NCI-H2107 (cell line): ENCODE data around the gene ZNF341.
"Not testable (repeated sequence)": the region's sequence is repeated elsewhere in the genome, so short reads cannot be mapped to it uniquely, and the experiment has no call there.

Experiments
- DNase-seq: peaks from one replicate; lab custom pipeline; 2025; lab: John Stamatoyannopoulos, UW

Gene ZNF341

DNA sequence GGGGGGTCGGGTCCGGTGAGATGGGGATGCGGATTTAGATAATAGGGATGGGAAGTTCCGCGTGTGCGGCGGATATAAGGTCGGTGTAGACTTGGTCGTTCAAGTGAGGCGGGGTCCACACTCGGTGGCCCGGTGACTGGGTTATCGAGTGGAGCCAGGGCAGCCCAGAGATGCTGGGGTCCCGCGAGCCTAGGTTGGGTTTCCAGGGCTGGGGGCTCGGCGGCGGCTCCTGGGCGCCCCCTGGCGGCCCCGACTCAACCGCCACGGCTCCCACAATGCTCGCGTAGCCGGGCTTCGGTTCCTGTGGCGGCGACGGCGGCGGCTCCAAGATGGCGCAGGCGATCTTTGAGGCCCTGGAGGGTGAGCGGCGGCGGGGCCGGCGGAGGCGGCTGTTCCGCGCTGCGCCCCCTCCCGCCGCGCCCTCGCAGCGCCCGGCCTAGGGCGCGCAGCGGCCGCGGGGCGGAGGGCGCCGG, at the start of gene ZNF341:
Gene ZNF341, plus strand, starts transcription at position 304 of the 473 bp plus-strand sequence. Its CDS starts 26 bp downstream, at position 330.
- peak; percentile 56 for DNase-seq

DNA sequence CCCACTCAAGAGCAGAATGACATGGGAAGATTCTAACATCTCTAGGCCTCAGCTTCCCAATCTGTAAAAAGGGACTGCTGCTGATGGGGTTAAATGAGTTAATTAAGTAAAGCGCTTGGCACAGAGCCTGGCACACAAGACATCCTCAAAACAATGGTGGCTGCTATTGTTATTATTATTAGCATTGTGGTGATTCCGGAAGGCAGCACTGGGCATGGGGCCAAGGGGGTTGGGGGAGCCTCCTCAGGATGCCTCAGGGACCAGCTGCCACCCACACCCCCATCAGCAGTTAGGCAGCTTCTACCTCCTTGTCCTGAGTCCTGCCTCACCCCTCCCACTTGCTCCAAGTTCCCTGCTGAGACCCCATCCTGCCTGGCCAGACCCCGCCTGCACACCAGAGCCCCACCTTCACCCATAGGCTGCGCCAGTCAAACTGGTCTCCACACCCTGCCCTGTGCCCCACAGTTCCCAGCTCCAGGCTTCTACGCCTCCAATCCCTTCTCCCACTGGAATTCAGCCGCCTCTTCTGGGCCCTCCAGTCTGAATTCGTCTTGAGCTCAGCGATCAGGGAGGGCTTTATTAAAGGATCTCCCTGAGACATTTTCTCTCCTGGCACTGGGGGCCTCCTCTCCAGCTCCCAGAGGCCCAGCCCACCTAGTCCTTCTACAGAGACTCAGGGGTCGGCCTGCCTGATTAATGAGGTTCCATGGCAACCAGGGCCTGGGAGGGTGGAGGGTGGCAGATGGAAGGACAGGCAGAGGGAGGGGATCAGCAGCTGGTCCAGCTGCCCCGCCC, 47.1 kb upstream of the ZNF341 start:
- no peak for DNase-seq

DNA sequence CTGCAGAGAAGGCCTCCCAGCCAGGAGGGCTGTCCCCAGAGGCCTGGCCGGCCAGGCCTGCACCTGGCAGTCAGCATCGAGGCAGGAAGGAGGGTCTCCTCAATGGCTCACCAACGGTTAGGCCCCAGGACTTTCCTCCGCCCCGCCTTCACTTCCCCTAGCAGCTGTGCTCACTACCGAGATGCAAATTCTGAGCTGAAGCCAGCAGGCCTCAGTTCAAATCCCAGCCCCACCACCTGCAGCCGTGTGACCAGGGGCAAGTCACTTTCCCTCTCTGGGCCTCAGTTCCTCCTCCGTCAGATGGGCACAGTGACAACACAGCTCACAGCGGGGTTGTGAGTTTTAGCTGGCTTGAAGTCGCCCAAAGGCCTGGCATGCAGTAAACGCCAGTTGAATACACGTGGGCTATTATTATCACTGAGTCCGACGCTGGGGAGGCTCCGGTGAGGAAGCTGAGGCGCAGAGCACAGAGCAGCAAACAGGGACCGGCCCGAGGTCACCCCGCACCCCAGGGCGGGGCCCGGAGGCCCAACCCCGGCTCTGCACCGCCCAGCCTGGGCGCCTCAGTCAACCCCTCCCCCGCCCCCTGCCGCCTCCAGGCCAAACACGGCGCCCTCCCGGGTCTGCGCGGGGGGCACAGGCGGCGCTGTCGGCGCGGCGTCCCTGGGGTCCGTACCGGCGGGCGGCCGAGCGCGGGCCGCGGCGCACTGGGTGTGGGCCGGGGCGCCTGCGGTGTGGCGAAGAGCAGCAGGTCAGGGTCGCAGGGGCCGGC, 46.3 kb upstream of the ZNF341 start:
- no peak for DNase-seq

DNA sequence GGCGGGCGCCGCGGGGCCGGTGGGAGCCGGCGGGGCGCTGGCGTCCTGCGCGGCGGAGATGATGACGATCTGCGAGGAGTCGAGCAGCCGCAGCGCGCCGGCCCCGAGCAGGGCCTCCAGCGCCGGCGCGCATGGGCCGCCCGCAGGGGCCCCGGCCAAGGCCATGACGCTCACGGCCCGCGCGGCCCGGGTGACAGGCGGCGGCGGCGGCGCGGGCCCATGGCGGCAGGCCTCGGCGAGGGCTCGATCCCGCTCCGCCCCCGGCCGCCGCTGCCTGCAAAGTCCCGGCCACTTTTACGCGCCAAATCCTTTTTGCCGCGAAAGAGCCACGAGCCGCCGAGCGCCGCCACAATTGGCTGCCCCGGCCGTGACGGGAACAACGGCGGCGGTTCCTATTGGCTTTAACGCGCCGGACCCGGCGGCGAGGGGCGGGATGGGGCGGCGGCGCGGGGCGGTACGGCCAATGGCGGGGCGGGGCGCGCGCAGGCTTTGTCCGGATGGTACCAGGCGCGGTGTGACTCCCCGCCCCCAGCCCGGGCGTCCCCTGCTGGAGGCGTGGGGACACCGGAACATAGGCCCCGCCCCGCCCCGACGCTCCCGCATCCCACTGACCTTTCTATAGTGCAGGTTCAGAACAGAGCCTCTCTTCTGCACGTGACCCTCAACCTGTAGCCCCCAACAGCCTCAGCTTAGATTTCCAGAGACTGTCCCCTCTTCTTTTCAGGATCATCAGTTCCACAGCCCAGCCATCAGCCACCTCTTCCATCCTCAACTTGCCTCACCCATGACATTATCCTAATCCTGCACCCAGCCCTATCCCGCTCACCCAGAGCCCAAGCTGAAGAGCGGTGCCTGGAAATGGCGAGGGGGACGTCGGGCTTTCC, 45.5 kb upstream of the ZNF341 start, which contains the start of gene E2F1:
Gene E2F1, minus strand, starts transcription at position 286 of the 884 bp plus-strand sequence. Its CDS starts 121 bp downstream, at position 165.
- DNase-seq: peak; percentile 85

DNA sequence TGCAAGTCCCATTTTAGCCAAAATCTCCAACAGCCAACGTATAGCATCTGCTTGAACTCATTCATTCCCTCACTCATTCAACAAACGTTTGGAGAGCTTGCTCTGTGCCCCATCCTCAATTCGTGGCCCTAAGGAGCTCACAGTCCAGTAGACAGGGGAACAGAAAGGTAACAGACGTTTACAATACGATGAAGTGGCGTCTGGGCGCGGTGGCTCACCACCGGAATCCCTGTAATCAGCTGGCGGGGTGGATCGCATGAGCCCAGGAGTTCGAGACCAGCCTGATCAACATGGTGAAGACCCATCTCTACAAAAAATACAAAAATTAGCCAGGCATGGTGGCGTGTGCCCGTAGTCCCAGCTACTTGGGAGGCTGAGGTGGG, 44.8 kb upstream of the ZNF341 start:
- DNase-seq: no peak

DNA sequence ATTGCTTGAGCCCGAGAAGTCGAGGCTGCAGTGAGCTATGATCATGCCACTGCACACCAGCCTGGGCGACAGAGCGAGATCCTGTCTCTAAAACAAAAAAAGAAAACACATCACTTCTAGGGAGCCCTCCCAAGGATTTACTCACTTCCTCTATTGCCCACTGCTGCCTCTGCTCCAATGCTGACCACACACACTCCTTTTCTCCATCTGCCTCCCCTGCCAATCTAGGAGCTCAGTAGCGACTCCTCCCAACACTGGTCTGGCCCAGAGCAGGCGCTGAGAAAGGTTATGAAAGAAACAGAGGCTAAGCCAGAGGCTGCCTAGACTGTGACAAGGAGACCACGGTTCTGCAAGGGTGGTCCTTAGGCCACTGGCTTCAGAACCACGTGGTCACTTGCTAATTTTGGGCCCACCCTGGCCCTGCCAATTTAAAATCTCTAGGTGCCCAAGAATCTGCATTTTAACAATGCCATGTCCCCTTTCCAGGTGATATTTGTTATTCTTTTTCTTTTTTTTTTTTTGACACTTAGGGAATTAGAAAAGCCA, 44.4 kb upstream of the ZNF341 start:
- DNase-seq: no peak

DNA sequence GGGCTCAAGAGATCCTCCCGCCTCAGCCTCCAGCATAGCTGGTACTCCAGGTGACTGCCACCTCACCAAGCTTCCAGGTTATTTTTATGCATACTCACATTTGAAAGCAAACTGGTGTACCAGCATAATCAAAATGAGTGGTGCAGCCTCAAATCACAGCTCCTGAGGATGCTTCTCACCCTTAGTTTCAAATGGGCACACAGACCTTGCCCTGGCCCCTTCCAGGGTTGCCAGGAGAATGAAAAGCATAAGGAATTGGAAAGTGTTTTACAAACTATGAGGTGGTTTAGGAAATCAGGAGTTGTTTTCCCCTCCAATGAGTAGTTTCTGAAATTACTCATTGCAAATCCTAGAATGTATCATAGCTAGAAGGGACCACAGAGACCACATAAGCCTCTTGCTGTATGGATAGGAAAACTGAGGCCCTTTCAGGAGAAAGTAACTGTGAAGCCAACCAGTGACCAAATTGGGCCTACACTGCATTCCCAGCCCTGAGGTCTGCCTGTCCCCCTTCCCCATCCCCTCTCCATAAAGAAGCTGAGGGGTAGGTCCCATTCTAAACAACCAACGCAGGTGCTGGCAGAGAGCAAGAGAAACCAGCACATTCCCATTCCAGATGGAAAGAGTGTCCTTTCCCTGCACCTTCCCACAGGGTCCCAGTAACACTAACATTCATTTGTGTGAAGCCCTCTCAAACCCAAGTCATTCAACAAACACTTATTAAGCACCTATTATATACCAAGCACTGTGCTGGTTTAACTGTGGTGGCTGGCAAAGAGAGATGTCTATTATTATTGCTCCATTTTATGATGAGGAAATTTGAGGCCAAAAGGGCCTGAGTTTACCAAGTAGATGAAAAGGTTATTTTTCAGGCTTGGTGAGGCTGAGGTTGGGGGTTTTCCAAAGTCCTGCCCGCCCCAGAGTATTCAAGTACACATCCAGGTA, 43.5 kb upstream of the ZNF341 start:
- no peak for DNase-seq

DNA sequence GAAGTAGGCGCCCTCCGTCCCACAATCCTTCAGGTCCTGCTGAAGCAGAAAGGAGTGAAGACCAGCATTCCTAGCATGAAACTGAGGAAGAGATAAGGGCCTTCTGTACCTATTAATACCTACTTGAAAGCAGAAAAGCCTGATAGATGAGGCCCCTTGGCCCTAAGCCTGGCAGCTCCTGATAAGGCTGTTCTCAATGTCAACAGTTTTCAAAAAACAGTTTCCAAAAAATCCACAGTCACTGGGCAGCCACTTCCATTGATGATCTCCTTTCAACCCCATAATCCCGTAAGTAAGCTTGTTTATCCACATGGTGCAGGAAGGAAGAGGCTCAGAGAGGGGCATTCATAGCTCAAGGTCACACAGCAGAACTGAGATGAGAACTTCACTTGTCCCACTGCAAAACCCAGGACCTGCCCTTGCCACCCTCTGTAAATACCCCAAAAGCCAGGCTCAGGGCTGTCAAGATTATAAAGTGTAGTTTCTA, 42.8 kb upstream of the ZNF341 start:
- no peak for DNase-seq

DNA sequence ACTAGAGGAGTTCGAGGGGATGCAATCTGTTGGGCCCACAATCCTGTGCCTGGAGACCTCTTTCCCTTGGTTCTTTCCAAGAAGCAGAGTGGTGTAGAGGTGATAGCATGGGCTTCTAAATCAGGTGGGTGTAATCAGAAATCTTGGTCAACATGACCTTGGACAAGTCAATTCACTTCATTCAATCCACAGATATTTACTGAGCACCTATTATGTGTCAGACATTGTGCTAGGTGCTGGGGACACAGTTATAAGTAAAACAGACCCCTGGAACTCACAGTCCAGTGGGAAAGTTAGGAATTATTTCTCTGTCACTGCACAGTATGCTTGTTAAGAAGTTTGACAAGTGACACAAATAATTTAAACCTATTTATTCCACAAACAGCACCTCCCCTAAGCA, 42.3 kb upstream of the ZNF341 start:
- no peak for DNase-seq

DNA sequence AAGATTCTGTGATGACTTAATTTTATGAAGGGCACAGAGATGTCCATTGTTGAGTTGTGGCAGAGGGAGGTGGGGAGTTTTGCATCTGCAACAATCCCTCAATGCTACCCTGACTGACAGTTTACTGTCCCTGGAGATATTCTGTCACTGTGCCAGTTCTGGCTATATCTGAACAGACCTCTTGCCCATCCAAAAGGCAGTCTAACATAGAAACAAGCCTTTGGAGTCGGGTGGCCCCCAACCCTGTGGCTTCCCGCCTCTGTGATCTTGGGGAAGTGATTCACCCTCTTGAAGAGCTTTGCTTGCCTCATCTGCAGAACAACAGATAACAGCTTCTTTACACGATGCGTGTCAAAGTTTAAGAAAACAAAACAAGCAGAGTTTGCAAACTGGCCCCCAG, 41.8 kb upstream of the ZNF341 start:
- no peak for DNase-seq

DNA sequence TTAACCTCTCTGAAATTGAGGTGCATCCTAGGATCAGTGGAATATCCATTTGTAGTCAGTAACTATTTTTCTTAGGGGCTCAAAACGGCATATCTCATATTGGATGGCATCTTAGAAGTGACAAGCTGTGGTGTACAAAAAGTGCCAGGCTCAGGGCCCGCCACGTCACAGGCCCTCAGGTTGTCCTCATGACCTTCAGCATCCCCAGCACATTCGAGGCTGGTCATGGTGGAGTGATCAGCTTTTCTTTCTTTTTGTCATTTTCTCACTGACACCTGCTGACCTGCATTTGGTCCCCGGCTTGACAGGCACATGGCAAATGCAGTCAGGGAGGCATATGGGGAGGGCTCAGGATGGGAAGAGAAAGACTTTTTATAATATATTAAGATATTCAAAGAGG, 38.5 kb upstream of the ZNF341 start:
- no peak for DNase-seq

DNA sequence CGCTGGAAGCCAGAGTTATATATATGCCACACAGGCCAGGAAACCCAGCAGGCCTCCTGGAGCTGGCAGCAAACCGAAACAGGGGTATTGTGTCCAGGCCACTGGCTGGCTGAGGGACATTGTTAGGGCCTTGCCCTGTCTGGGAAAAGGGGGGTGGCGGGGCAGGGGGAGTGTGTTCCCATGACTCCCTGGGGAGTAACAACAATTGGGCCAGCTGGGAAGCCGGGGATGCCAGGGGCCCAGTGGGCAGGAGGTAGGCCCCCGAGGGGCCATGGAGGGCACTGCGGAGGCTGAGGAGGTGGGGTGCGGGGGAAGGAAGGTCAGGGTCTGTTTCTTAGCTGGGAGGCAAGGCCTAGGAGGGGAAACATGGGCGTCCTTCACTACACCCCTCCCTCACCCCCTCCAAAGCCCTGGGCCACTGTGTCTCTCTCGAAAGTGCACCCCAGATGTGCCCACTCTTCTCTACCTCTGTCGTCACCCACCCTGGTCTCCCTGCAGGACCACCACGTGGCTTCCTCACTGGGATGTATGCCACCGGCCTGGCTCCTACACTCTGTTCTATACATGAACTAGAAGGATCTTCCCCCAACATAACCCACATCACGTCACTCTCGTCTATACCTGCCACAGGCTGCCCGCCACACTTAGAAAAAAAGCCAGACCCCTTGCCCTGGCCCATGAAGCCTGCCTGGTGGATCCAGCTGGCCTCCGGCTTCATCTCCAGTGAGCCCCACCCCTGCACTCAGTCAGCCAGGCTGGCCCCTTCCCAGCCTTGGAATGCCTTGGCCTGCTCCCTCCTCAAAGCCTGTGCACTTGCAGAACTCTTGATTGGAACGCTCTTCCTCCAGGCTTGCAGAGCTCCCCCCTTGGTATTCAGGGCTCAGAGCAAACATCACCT, 37.8 kb upstream of the ZNF341 start:
- DNase-seq: no peak

DNA sequence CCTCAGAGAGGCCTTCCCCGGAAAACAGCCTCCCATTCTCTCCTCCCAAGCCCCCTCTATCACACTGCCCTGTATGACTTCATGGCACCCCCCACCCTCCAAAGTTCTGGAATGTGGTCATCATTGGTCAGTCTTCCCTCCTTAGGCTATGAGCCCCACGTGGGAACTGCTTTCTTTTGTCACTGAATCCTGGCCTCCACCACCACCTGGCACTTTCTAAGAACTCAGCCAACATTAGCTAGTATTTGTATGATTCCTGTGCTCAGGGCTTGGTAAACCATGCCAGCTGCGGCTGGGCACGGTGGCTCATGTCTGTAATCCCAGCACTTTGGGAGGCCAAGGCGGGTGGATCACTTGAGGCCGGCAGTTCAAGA, 37.2 kb upstream of the ZNF341 start:
- DNase-seq: no peak

DNA sequence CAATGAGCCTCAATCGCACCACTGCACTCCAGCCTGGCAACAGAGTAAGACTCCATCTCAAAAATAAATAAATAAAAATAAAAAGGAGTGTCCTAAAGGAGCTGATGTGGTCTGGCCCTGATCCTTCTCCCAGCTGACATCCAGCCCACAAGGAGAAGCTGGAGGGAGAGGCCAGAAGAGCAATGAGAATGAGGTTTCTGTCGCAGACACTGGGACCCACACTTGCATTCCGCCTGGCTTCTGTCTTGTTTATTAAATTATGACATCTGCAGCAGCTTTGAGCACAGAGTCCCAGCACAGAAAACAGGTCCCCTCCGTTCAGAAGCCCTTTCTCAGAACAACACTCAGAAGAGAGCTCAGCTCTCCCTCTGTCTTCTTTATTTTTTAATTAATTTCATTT, 35.3 kb upstream of the ZNF341 start:
- no peak for DNase-seq

DNA sequence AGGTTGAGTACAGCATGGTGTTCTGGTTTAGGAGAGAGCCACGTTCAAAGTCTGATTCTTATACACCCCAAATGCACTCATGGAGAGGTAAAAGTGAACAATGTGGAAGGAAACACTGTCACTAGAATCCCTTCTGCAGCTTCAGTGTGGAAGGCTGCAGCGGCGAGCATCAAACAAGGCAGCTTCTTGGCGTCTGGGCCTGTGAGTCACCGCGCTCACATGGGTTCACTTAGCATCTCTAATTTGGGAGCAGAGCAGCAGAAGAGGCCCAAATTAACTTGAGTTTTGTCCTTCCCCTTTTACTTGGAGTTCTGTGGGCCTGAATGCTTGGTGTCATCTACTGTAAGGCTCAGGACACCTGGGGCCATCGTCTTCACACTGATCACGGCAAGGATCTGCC, 34.7 kb upstream of the ZNF341 start:
- DNase-seq: no peak

DNA sequence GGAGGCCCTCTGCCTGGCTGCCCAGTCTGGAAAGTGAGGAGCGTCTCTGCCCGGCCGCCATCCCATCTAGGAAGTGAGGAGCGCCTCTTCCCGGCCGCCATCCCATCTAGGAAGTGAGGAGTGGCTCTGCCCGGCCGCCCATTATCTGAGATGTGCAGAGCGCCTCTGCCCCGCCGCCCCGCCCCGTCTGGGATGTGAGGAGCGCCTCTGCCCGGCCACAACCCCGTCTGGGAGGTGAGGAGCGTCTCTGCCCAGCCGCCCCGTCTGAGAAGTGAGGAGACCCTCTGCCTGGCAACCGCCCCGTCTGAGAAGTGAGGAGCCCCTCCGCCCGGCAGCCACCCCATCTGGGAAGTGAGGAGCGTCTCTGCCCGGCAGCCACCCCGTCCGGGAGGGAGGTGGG, 32.8 kb upstream of the ZNF341 start:
- DNase-seq: not testable (repeated sequence)

DNA sequence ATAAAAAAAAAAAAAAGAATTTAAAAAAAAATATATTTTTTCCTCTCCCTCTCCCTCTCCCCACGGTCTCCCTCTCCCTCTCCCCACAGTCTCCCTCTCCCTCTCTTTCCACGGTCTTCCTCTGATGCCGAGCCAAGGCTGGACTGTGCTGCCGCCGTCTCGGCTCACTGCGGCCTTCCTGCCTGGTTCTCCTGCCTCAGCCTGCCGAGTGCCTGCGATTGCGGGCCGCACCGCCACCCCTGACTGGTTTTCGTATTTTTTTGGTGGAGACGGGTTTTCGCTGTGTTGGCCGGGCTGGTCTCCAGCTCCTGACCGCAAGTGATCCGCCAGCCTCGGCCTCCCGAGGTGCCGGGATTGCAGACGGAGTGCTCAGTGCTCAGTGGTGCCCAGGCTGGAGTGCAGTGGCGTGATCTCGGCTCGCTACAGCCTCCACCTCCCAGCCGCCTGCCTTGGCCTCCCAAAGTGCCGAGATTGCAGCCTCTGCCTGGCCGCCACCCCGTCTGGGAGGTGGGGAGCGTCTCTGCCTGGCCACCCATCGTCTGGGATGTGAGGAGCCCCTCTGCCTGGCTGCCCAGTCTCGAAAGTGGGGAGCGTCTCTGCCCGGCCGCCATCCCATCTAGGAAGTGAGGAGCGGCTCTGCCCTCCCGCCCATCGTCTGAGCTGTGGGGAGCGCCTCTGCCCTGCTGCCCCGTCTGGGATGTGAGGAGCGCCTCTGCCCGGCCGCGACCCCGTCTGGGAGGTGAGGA, 30.9 kb upstream of the ZNF341 start:
- DNase-seq: not testable (repeated sequence)

DNA sequence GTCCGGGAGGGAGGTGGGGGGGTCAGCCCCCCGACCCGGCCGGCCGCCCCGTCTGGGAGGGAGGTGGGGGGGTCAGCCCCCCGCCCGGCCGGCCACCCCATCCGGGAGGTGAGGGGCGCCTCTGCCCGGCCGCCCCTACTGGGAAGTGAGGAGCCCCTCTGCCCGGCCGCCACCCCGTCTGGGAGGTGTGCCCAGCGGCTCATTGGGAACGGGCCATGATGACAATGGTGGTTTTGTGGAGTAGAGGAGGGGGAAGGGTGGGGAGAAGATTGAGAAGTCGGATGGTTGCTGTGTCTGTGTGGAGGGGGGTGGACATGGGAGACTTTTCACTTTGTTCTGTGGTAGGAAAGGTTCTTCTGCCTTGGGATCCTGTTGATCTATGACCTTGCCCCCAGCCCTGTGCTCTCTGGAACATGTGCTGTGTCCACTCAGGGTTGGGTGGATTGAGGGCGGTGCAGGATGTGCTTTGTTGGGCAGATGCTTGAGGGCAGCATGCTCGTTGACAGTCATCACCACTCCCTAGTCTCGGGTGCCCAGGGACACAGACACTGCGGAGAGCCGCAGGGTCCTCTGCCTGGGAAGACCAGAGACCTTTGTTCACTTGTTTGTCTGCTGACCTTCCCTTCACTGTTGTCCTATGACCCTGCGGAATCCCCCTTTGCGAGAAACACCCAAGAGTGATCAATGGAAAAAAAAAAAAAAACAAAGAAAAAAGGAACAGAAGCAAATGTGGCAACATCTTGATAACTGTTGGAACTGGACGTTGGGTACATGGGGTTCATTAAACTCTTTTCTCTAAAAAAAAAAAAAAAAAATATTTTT, 30.0 kb upstream of the ZNF341 start:
- DNase-seq: no peak
